Uterus (tissue), 2 donors: Measurements from ENCODE around the gene MAN2B2.

Experiments used
- POLR2A ChIP-seq, 2 donors: fragments of 450-650 bp; IDR thresholded peaks; one replicate each; pipeline ENCODE4 v1.6.1; 2016; ENCODE audit warnings: antibody characterized with exemption in 2 of 2, mild to moderate bottlenecking in 1 of 2, moderate library complexity in 1 of 2
- TF ChIP-seq, protein P1 (sequence below), 4 experiments: fragments of 200-600 bp in 2 of 4; fragments of 450-650 bp in 2 of 4; sonication (generic) in 2 of 4; IDR thresholded peaks; one replicate each; pipeline ENCODE4 v1.5.1; 2016 to 2019; ENCODE audit warnings: antibody characterized with exemption in 4 of 4, mild to moderate bottlenecking in 2 of 4, moderate library complexity in 1 of 4

GRCh38 chr4:6659897-6660296 is 84.9 kb downstream of the MAN2B2 start:
- TF ChIP-seq POLR2A (IDR thresholded peaks at IDR 0.05): no peak
- TF ChIP-seq, protein P1, sequence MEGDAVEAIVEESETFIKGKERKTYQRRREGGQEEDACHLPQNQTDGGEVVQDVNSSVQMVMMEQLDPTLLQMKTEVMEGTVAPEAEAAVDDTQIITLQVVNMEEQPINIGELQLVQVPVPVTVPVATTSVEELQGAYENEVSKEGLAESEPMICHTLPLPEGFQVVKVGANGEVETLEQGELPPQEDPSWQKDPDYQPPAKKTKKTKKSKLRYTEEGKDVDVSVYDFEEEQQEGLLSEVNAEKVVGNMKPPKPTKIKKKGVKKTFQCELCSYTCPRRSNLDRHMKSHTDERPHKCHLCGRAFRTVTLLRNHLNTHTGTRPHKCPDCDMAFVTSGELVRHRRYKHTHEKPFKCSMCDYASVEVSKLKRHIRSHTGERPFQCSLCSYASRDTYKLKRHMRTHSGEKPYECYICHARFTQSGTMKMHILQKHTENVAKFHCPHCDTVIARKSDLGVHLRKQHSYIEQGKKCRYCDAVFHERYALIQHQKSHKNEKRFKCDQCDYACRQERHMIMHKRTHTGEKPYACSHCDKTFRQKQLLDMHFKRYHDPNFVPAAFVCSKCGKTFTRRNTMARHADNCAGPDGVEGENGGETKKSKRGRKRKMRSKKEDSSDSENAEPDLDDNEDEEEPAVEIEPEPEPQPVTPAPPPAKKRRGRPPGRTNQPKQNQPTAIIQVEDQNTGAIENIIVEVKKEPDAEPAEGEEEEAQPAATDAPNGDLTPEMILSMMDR (IDR thresholded peaks at IDR 0.05): no peak
